Stimulated activated CD8-positive, alpha-beta memory T cell treated with anti-CD3 and anti-CD28 coated beads, Interleukin-15, amount 100 ng/mL, for 24 hours (primary cell): ENCODE results near the gene DDX24.

Source experiments
- DNase-seq: peaks from one replicate; pipeline ENCODE4 v3.0.0-alpha.2; 2020; ENCODE audit warnings: low read depth

DDX24 gene, protein sequence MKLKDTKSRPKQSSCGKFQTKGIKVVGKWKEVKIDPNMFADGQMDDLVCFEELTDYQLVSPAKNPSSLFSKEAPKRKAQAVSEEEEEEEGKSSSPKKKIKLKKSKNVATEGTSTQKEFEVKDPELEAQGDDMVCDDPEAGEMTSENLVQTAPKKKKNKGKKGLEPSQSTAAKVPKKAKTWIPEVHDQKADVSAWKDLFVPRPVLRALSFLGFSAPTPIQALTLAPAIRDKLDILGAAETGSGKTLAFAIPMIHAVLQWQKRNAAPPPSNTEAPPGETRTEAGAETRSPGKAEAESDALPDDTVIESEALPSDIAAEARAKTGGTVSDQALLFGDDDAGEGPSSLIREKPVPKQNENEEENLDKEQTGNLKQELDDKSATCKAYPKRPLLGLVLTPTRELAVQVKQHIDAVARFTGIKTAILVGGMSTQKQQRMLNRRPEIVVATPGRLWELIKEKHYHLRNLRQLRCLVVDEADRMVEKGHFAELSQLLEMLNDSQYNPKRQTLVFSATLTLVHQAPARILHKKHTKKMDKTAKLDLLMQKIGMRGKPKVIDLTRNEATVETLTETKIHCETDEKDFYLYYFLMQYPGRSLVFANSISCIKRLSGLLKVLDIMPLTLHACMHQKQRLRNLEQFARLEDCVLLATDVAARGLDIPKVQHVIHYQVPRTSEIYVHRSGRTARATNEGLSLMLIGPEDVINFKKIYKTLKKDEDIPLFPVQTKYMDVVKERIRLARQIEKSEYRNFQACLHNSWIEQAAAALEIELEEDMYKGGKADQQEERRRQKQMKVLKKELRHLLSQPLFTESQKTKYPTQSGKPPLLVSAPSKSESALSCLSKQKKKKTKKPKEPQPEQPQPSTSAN

DNA sequence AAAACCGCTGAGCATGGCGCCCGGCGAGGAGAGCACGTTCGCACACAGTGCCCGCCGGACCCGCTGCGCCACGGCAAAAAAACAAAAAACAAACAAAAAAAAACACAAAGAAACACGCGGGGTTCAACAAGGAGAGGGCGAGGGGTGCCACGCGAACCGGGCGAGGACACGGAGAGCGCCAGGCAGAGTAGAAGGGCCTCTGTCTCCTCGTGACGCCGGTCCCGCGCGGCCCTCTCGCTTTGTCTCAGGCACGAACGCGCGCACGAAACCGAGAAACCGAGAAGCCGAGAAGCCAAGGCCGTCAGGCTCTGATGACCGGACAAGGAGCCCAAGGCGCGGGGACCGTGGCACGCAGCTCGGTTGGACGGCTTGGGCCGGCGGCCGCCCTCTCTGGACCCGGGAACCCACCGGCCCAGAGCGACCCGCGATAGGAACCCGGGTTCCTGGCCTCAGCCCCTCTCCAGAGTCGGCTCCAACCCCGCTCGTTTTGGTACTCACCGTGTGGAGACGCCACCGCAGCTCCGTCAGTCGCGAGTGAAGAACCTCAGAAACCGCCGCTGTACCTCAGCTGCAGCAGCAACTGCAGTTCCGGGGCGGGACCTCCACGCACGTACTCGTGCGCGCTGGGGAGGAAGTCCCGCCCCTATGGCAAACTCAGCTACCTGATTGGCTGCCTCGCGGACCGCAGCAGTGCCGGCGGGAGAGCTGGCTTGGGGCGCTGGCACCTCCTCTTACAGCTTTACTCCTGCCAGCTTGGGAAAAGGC, at the start of gene DDX24, which contains the start of gene IFI27L1:
Gene DDX24, minus strand, starts transcription at position 582 of the 765 bp plus-strand sequence. CDS start 1,460 bp downstream, outside the sequence.
Gene IFI27L1, plus strand, starts transcription at position 690 of the 765 bp plus-strand sequence. CDS start 15,628 bp downstream, outside the sequence.
- DNase-seq = peak; percentile 93

DNA sequence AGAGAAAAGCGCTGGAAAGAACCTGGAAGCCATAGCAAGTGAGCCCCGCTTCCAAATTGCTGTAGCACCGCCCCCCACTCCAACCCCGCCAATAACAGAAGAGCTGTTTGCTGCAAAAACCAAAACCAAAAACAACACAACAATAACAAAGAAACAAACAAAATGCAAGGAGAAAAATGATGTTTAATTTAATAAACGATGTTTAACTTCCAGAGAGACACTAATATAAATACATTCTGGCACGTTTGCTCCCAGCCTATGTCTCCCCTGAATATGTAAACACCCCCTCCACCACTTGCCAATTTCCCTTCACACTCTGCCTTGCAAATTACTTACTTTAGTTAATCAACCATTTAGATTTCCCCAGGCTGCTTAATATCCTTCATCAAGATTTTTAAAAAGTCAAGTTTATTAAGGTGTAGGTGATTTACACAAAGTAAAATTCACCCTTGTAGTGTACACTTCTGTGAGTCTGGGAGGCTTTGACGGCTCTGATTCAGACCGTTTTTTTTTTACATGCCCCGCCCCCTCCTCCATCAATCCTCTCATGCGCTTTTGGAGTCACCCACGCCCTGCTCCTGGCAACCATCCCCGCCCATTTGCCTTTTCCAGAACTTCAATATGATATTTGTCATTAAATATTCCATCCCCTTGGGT, 48.9 kb upstream of the DDX24 start:
- DNase-seq = no peak

DNA sequence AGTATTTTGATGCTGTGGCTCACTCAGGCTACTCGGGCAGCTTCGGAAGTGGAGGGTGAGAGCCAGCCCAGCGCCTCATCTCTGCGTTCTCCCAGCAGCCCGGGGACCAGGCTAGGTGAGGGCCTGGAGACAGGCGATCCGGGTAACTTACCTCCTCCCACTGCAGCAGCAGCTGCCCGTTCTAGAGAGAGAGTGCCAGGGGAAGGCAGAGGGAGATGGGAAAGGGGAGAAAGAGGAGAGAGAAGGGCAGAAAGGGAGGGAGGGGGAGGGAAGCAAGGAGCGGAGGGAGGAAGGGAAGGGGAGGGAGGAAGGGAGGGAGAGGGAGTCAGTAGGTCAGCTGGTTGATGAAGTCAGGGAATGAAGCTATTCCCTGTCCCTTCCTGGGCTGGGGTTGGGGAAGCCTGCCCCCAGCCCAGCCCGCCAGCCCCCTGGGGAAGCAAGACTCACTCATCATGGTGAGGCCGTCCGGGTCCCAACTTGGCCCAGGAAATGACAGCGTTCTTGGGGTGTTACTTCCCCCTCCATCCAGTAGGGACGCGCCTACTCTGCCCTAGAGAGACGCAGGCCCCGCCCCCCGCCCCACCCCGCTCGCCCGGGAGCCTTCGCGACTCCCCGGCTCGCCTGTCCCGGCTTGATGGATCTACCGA, 48.2 kb upstream of the DDX24 start, which contains the start of gene IFI27L2:
Gene IFI27L2, minus strand, starts transcription at position 494 of the 647 bp plus-strand sequence. Its CDS starts 40 bp downstream, at position 454.
- peak; percentile 37 for DNase-seq

DNA sequence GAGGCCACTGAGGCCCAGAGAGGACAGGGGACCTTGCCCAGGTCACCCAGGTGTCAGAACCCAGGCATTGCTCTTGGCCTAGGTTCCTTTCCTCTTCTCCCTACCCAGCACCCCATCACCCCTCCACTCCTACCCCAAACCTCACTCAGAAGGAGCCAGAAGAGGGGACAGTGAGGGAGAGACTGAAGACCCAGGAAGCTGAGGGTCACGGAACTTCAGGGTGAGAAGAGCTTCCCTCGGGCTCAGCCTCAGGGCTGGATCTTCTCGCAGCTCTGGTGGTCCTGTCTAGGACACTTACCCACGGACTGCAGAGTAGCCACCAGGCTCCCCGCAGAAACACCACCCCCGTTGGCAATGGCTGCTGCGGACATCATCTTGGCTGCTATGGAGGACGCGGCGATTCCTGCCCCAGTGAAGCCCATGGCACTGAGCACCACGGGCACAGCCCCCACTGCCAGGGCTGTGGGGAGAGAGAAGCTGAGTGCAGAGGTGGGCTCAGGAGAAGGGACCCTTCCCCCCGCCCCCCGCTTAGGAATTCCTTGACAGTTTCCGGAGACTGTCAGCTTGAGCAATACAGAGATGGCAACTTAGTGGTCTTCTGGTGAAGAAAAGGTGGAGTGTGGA, 47.3 kb upstream of the DDX24 start:
- no peak for DNase-seq

DNA sequence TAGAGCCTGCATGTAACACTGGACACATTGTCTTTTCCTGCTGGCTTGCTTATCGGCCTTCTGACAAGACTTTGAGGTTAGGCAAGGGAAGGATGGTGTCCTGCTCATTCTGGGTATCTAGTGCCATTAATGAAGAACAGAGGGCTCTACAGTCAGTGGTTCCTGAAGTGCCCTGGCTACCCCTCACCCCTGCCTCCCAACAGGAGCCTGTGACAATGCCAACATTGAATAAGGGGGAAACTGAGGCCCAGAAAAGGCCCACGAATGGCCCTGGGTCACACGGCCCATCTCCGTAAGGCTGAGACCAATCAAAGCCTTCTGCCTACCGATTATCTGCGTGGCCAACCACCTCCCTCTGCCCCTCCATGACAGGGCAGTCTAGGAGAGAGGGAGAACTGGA, 46.3 kb upstream of the DDX24 start:
- DNase-seq = no peak

DNA sequence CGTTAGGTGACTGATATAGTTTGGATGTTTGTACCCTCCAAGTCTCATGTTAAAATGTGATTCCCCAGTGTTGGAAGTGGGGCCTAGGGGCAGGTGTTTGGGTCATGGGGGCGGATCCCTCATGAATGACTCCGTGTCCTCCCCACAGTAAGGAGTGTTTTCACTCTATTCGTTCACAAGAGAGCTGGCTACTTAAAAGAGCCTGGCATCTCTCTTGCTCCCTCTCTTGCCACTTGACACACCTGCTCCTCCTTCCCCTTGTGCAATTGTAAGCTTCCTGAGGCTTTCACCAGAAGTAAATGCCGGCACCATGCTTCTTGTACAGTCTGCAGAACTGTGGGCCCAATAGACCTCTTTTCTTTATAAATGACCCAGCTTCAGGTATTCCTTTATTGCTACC, 45.8 kb upstream of the DDX24 start:
- no peak for DNase-seq

DNA sequence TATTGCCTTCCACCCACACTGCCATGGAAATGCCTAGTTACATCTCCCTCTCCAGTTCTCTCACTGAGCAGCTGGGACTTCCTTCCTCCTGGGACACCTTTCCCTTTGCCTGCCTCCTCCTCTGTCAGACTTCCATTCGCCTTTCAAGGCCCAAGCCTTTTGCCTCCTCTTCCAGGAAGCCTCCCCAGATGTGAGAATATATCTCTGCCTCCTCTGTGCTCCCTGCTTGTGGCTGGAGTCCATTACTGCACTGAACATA, 45.3 kb upstream of the DDX24 start:
- DNase-seq = no peak

DNA sequence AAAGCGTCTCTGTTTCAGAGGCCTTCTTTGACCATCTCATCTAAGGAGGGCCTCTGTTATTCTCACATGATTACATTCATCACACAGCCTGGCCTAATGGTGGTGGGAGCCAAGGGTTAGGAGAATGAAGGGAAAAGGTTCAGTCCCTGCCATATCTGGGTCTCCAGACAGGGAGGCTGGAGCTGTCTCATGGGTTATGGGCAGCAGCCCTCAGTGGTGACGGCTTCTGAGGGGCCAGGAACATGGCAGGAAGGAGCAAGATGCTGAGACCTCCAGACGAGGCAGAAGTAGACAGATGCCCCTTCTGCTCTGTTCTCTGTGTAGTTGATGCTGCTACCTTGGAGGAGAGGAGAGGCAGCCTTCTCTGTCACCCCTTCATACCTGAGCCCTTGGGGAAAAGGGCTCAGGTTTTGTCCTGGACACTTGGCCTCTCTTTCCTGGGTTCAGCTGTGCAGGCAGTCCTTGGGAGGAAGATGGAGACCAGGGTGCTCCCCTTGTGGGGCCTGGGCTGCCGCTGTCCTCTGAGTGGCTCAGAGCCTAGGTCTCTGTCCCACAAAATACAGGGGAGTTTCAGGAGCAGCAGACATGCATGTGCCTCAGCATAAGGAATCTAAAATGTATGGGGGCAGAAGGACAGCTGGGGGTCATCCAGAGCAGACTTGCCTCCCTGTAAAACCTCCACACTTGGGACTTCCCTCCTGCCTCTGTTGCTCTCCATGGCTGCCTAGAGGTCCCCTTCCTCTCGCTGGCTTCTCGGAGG, 44.8 kb upstream of the DDX24 start:
- no peak for DNase-seq

DNA sequence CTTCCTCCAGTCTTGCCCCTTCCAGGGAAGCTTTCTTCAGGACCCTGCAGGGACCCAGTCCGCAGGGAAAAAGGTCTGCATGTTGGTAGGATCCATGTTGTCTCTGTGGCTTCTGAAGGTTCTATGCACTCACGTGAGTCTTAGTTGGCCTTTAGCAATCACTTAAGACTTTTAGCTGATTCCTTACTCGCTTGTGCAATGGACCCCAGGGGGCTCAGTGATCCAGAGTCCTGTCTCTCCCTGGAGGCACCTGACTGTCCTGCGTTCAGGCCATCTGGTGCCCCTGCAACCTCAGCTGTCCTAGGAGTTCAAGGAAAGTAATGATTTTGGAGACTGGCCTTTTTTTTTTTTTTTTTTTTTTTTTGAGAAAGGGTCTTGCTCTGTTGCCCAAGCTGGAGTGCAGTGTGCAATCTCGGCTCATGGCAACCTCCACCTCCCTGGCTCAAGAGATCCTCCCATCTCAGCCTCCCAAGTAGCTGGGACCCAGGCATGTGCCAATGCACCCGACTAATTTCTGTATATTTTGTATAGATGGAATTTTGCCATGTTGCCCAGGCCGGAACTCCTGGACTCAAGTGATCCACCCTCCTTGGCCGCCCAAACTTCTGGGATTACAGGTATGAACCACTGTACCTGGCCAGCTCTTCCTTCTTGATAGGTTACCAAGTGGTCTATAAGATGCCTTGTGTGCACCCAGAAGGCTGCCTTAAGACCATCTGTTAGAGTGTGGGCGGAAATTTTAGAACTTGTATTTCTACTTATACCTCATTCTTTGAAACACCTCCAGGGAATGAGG, 43.8 kb upstream of the DDX24 start:
- no peak for DNase-seq

DNA sequence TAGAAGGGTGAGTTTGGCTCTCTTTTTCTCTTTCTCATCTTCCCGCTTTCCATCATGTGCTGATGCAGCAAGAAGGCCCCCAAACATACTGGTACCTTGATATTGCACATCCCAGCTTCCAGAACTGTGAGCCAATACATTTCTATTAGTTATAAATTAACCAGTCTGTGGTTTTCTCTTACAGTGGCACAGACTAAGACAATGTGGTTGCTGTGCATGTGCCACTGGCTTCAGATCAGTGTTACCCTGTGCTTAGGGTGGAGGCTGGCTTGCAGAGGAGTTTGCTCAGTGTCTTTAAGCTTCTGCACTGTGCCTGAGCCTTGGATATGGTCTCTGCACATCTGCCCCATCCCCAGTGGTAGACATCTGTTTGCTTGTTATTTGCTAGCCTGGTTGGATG, 42.9 kb upstream of the DDX24 start:
- DNase-seq = no peak

DNA sequence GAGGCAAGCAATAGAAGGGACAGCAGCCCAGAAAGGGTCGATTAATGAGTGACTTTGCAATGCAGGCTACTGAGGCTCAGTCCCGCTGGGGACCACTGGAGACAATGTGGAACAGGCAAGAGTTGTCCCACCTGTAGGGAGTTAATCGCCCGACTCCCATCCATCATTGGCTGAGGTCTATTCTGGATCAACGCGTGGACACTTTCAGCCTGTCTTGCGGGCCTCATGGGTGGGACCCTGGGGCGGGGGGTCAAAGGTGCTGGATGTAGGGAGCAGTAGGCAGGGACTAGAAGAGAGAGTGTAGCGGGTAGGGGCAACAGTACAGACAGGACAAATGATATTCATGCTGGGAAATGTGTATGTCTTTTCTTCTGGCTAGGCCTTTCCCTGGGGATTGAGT, 42.3 kb upstream of the DDX24 start:
- DNase-seq = no peak

DNA sequence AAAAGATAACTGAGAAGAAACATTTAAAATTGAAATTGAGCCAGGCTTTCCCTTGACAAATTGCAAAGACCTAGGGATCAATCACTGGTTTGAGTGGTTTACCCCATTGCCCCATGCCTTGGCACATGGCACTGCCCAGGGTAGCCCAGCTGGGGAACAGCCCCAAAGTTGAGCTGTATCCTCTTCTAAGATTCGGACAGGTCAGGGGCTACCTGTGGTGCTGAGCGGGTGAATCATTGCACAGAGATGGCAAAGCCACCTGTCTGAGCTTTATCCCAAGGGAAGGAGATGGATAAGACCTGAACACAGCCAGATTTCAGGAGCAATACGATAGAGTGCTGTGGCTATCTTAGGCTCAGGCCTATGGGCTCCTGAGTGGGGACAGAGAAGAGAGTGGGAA, 41.4 kb upstream of the DDX24 start:
- DNase-seq = no peak

DNA sequence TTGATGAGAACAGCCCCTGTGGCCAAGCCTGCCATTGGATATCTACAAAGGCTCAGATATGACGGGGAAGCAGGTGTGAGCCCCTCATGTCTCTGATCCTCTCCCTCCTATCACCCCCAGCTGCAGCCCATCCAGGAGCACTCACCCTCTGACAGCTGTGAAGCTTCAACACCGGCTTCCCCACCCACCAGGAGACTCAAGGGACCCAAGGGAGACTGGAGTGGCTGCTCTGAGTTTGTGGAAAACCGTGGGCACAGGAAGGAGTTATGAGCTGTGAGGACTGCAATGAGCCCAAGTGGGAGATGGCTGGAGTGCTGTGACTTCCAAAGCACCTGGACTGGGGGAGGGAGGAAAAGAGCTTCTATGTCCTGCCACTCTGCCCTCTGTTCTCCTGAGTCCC, 40.5 kb upstream of the DDX24 start:
- no peak for DNase-seq

DNA sequence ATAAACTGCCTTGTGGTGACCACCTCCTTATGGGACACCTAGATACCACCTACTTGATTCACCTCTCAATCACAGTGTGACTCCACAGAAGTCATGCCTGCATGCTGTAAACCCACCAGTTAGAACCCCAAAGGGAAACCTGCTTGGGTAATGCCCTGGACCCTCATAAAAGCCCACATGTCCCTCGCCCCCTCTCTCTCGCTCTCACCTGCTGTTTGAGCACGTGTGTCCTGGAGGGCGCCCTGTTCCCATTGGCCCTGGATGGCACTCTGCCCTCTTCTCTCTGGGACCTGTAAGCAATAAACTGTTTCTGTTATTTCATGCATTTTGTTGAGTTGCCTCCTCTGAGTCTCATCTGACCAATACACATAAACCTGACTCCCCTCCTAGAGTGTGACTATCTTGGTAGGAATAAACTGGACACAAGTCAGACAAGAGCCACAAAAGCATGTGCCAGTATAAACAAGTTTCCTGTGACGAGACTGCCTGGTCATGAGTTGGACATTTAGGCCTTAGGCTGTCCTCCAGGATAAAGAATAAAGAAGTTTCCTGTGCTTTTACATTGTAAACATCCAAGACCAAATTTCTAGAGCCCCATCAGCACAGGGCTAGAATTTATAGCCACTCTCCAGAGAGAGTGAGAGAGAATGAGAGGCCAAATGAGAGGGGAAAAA, 39.8 kb upstream of the DDX24 start:
- no peak for DNase-seq

DNA sequence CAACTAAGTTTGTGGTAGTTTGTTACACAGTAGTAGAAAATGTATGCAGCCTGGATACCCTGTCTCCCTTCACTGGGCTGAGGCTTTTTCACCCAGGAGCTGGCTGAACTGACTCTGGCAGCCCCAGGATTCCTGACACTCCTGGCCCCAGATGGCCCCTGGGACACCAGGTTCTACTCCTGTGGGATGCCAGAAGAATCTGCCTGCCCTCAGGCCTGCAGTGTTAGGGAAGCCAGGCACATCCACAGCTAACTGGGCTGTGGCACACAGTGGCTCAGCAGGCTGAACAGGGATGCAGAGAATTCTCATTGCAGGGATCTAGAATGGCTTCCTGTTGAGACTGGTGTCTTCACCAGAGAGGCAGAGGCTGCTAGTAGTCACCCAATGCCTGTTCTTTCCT, 38.1 kb upstream of the DDX24 start:
- no peak for DNase-seq

DNA sequence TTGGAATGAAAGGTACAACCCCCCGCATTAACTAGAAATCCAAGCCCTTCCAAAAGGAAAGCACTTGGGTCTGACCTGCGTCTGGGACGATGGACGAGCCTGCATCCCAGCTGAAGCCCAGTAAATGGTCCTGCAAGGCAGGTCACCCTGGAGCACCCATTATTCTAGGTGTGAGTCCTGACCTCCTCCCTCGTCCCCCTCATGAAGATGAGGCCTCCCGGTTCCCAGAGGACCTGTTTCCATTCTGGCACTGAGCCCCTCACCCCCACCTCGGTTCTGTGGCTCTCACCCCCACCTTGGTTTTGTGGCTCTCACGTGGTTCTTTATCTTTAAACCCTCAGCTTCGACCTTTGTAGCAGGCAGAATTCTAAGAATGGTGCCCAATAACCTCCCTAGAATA, 36.9 kb upstream of the DDX24 start:
- DNase-seq = no peak

DNA sequence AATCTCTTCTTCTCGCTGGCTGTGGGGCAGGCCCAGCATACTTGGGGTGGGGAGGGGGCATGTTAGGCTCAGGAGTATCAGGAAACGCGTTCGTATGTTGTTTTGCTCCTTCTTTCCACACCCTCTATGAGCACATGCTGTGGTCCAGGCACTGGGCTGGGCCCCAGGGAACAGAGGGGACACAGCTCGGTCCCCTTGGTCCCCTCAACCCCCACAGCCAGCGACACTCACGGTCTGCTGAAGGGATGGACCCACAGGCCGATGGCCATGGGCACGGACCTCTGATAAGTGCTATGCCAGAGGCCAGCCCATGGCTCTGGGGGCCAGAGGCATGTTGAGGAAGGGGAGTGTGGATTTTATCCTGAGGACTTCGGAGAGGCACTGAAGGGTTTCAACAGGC, 35.7 kb upstream of the DDX24 start:
- DNase-seq = no peak

DNA sequence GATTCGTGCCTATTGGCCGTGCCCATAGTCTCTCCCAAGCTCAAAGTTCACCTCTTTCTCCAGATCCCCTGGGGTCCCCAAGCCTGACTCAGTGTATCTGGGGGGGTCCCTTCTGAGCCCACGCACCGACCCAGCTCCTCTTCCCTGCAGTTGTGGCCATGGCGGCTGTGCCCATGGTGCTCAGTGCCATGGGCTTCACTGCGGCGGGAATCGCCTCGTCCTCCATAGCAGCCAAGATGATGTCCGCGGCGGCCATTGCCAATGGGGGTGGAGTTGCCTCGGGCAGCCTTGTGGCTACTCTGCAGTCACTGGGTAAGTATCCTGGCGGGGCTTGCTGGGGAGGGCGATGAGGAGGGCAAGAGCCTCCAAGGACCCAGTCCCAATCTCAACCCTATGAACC, 34.6 kb upstream of the DDX24 start:
- no peak for DNase-seq

DNA sequence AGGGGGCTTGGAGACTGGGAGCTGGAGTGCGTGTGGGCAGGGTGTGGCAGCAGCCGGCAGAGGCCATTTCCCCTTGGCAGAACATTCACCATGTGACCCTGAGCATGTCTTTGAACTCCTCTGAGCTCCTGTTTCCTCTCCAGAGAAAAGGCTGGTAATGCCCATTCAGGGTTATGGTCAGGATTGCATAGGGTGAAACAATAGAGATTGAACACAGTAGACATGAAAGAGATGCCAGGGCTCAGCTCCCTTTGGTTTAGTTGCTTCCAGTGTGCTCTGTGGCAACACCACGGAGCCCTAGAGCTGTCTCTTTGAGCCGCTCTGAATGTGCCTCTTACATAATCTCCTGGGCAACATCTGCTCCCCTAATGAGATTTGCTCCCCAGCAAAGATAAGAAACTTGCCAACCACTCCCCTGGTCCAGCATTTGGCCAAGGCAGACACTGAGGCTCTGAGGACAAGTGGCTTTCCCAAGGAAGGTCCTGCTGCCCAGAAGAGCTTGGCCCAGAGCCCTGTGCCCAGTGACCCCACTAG, 34.1 kb upstream of the DDX24 start:
- DNase-seq = no peak
